ENCODE results near the gene PTGDR. TPM values are rescaled to one million over a fixed set of nuclear protein-coding genes. Genes with fewer than 3 reads are reported as not detected.
A peak's percentile ranks its signal among the peaks of the same experiment; 100 is the strongest.

PTGDR gene
- total and polyA plus RNA-seq, 11 donors = 0.33 to 2.5 (median 0.88) TPM

DNA sequence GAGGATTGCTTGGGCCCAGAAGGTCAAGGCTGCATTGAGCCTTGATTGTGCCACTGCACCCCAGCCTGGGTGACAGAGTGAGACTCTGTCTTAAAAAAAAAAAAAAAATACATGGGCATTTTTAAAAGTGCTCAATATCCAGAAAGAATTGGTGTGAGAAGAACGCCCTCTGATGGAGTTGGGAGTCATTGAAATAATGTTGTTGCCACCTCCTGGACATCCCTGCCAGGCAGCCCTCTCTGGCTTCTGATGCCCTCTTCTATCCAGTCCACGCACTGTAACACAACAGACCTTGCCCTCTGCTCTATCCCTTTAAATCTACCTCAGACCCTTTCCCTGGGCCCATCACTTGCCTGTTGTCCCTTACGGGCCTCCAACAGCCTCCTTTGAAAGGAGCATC is 4.9 kb downstream of the PTGDR start:
- peaks cover 0 to 21% (median 0%) of the 10 kb centered on the region in 9 donors for H3K36me3 ChIP-seq
- no peak for TF ChIP-seq POLR2A (IDR thresholded peaks at IDR 0.05)
- TF ChIP-seq, protein P1, sequence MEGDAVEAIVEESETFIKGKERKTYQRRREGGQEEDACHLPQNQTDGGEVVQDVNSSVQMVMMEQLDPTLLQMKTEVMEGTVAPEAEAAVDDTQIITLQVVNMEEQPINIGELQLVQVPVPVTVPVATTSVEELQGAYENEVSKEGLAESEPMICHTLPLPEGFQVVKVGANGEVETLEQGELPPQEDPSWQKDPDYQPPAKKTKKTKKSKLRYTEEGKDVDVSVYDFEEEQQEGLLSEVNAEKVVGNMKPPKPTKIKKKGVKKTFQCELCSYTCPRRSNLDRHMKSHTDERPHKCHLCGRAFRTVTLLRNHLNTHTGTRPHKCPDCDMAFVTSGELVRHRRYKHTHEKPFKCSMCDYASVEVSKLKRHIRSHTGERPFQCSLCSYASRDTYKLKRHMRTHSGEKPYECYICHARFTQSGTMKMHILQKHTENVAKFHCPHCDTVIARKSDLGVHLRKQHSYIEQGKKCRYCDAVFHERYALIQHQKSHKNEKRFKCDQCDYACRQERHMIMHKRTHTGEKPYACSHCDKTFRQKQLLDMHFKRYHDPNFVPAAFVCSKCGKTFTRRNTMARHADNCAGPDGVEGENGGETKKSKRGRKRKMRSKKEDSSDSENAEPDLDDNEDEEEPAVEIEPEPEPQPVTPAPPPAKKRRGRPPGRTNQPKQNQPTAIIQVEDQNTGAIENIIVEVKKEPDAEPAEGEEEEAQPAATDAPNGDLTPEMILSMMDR (IDR thresholded peaks at IDR 0.05) = peak in 3 of 12 donors; percentile 9 to 21 (median 18)
- 63 to 71% (median 68%) methylated on average over 3 of the region's 3 CpGs for WGBS, 4 donors
- H3K4me3 ChIP-seq = no peak overlapping the region
- DNase-seq (no peak), ATAC-seq (no peak)
- no peak overlapping the region for H3K27ac ChIP-seq
- intact Hi-C loops (cut with DNase I) = no loop called here
- no peaks in the 10 kb centered on the region for H3K9me3 ChIP-seq
- peaks cover 0 to 29% (median 9%) of the 10 kb centered on the region in 9 donors for H3K27me3 ChIP-seq
- peaks cover 0 to 22% (median 10%) of the 10 kb centered on the region in 12 donors for H3K4me1 ChIP-seq

DNA sequence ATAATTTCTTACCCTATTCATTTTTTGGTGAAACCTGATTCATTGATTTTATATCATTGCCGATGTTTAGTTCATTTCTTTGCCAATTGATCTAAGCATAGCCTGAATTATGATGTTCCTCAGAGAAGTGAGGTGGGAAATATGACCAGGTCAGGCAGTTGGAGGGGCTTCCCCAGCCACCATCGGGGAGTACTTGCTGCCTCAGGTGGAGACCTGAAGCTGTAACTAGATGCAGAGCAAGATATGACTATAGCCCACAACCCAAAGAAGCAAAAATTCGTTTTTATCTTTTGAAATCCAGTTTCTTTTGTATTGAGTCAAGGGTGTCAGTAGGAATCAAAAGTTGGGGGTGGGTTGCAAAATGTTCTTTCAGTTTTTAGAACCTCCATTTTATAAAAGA is 7.9 kb downstream of the PTGDR start:
- H3K27ac ChIP-seq = no peak overlapping the region
- ATAC-seq (no peak), DNase-seq (no peak)
- H3K4me3 ChIP-seq = no peak overlapping the region
- H3K36me3 ChIP-seq = peaks cover 0 to 25% (median 0%) of the 10 kb centered on the region in 9 donors
- H3K4me1 ChIP-seq = peaks cover 0 to 14% (median 0%) of the 10 kb centered on the region in 12 donors
- WGBS, 4 donors = 59 to 68% (median 63%) methylated on average over 3 of the region's 3 CpGs
- peaks cover 0 to 4% (median 0%) of the 10 kb centered on the region in 9 donors for H3K27me3 ChIP-seq
- intact Hi-C loops (cut with DNase I) = no loop called here
- no peaks in the 10 kb centered on the region for H3K9me3 ChIP-seq
- TF ChIP-seq, protein P1 (IDR thresholded peaks at IDR 0.05) = no peak
- TF ChIP-seq POLR2A (IDR thresholded peaks at IDR 0.05) = no peak

DNA sequence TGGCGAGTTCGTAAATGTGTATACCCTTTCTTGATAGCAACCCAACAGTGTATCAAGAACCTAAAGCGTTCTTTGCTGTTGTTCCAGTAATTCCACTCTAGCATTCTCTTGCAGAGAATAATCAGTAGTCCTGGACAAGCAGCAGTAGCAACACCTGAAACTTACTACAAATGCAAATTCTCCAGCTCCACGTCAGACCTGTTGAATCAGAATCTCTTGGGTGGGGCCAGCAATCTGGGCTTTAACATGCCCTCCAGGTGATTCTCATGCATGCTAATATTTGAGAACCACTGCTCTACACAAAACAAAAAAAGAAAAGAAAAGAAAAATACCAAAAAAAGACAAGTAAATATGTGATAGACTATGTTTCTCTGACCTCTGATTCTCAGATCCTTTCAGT is 10.1 kb downstream of the PTGDR start:
- TF ChIP-seq POLR2A (IDR thresholded peaks at IDR 0.05) = no peak
- TF ChIP-seq, protein P1 (IDR thresholded peaks at IDR 0.05) = no peak

DNA sequence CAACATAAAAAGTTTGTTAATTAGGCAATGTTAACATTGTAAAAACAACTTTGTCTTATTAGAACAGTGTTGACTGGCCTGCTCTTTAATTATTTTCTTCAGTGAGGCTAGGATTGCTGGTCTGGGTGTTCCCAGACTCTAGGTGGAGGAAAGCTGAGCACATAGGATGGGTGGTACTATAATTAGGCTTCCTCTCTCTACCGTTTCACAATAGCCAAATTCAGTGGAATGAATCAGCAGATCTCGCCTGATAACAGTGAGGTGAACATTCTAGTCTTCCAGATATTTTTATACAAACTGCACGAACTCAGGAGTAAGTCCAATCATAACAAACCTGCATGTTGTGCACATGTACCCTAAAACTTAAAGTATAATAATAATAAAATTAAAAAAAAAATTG is 11.9 kb downstream of the PTGDR start:
- 20 to 31% (median 28%) methylated on average over 3 of the region's 3 CpGs for WGBS, 4 donors
- intact Hi-C loops (cut with DNase I) = no loop called here
- Histone ChIP-seq H3K36me3 (peaks cover 0 to 25% (median 0%) of the 10 kb centered on the region in 9 donors), H3K9me3 (no peaks in the 10 kb centered on the region), H3K4me1 (peaks cover 0 to 13% (median 0%) of the 10 kb centered on the region in 12 donors), H3K4me3 (no peak overlapping the region), H3K27ac (peak overlapping the region in 10 of 12 donors; percentile 9 to 64 (median 42)), H3K27me3 (no peaks in the 10 kb centered on the region)
- no peak for TF ChIP-seq POLR2A (IDR thresholded peaks at IDR 0.05)
- TF ChIP-seq, protein P1 (IDR thresholded peaks at IDR 0.05) = no peak
- ATAC-seq (peak; percentile 70 to 96 (median 85)), DNase-seq (peak in 1 of 5 donors; percentile 20)

More for the DNA sequence above, 10.1 kb downstream of the PTGDR start:
- no peak overlapping the region for H3K27ac ChIP-seq
- no peak overlapping the region for H3K4me3 ChIP-seq
- intact Hi-C loops (cut with DNase I) = no loop called here
- H3K4me1 ChIP-seq = peaks cover 0 to 13% (median 0%) of the 10 kb centered on the region in 12 donors
- WGBS, 4 donors = 82 to 94% (median 86%) methylated on average over 4 of the region's 4 CpGs
- H3K9me3 ChIP-seq = no peaks in the 10 kb centered on the region
- H3K27me3 ChIP-seq = no peaks in the 10 kb centered on the region
- H3K36me3 ChIP-seq = peaks cover 0 to 25% (median 0%) of the 10 kb centered on the region in 9 donors
- ATAC-seq (no peak), DNase-seq (no peak)

Measured in heart left ventricle (tissue), 16 donors.